ENCODE results near the gene QSOX2. TPM values are rescaled to one million over a fixed set of nuclear protein-coding genes. Genes with fewer than 3 reads are reported as not detected.

QSOX2 gene
- total and polyA plus RNA-seq, 2 experiments from 2014 or later: 9.2 to 29.2 TPM

DNA sequence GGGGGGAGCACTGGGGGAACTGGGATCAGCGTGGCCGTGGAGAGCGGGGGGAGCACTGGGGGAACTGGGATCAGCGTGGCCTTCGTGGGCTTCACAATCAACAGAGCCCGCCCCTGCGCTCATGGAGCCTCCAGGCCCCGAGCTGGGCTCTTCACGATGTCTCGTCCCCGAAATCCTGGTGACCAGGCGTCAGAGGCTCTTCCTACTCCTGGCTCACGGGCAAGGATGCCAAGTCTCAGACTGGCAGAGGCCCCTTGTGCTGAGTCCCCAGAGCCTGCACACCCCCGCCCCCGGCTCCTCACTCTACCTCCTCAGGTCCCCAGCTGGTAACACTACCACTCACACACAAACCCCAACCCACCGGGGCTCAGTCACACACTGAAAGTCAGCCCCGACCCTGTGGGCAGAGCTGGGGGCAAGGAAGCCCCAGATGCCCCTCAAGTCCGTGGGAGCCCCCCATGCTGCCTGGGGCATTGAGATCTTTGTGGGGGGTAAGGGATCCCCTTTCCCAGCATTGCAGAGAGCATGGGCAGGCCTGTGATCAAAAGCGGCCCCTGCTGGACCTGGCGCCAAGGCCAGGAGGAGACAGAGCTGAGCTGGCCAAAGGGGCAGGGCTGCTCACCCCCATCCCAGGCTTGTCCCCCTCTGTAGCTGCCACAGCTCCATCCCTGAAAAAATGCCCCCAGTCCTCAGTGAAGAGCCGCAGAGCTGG lies 67.4 kb downstream of the QSOX2 start:
- H3F3A ChIP-seq (replicated peaks; ENCODE audit: low read depth): no peaks in the 10 kb centered on the region
- no peak overlapping the region for H3K27ac ChIP-seq (ENCODE audit: low read depth)
- no peaks in the 10 kb centered on the region for H3K79me2 ChIP-seq (replicated peaks; ENCODE audit: insufficient read depth)
- no peak overlapping the region for H3K4me3 ChIP-seq
- H4K20me1 ChIP-seq (replicated peaks; ENCODE audit: insufficient read depth): no peaks in the 10 kb centered on the region
- H2AFZ ChIP-seq: 0 out of 2 replicates have a peak overlapping the region, but pooled peaks have one; percentile 5
- Mint-ChIP-seq H3K36me3 (ENCODE audit: low read depth) (no peaks in the 10 kb centered on the region; the same call in 2 of the 3 replicates), H3K4me1 (peaks cover 6% of the 10 kb centered on the region), H3K27ac (no peak overlapping the region), H3K4me3 (no peak overlapping the region), H3K27me3 (ENCODE audit: insufficient read depth, low read depth, poor library complexity) (peaks cover 10% of the 10 kb centered on the region), H3K9me3 (no peaks in the 10 kb centered on the region)
- H3K4me2 ChIP-seq: no peak overlapping the region
- ATAC-seq: peak; percentile 7; the same call in 1 of the 3 replicates
- no peak for DNase-seq (ENCODE audit: low spot score)
- TF ChIP-seq, protein P1, sequence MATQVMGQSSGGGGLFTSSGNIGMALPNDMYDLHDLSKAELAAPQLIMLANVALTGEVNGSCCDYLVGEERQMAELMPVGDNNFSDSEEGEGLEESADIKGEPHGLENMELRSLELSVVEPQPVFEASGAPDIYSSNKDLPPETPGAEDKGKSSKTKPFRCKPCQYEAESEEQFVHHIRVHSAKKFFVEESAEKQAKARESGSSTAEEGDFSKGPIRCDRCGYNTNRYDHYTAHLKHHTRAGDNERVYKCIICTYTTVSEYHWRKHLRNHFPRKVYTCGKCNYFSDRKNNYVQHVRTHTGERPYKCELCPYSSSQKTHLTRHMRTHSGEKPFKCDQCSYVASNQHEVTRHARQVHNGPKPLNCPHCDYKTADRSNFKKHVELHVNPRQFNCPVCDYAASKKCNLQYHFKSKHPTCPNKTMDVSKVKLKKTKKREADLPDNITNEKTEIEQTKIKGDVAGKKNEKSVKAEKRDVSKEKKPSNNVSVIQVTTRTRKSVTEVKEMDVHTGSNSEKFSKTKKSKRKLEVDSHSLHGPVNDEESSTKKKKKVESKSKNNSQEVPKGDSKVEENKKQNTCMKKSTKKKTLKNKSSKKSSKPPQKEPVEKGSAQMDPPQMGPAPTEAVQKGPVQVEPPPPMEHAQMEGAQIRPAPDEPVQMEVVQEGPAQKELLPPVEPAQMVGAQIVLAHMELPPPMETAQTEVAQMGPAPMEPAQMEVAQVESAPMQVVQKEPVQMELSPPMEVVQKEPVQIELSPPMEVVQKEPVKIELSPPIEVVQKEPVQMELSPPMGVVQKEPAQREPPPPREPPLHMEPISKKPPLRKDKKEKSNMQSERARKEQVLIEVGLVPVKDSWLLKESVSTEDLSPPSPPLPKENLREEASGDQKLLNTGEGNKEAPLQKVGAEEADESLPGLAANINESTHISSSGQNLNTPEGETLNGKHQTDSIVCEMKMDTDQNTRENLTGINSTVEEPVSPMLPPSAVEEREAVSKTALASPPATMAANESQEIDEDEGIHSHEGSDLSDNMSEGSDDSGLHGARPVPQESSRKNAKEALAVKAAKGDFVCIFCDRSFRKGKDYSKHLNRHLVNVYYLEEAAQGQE (IDR thresholded peaks at IDR 0.05; ENCODE audit: unreplicated experiment): no peak
- TF ChIP-seq CREB1 (CRISPR knock-in tag; IDR thresholded peaks at IDR 0.05; ENCODE audit: low read depth) (no peak), ZNF462 (CRISPR knock-in tag; IDR thresholded peaks at IDR 0.05) (no peak), STAT1 (IDR thresholded peaks at IDR 0.05; ENCODE audit: unreplicated experiment) (no peak), EZH2 (IDR thresholded peaks at IDR 0.05; ENCODE audit: low read depth, unreplicated experiment) (no peak), ZNF114 (CRISPR knock-in tag; IDR thresholded peaks at IDR 0.05) (no peak), EZH2phosphoT487 (IDR thresholded peaks at IDR 0.05; ENCODE audit: unreplicated experiment) (no peak), POLR2AphosphoS5 (IDR thresholded peaks at IDR 0.05; ENCODE audit: low read depth) (no peak)
- TF ChIP-seq, protein P2, sequence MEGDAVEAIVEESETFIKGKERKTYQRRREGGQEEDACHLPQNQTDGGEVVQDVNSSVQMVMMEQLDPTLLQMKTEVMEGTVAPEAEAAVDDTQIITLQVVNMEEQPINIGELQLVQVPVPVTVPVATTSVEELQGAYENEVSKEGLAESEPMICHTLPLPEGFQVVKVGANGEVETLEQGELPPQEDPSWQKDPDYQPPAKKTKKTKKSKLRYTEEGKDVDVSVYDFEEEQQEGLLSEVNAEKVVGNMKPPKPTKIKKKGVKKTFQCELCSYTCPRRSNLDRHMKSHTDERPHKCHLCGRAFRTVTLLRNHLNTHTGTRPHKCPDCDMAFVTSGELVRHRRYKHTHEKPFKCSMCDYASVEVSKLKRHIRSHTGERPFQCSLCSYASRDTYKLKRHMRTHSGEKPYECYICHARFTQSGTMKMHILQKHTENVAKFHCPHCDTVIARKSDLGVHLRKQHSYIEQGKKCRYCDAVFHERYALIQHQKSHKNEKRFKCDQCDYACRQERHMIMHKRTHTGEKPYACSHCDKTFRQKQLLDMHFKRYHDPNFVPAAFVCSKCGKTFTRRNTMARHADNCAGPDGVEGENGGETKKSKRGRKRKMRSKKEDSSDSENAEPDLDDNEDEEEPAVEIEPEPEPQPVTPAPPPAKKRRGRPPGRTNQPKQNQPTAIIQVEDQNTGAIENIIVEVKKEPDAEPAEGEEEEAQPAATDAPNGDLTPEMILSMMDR (conservative IDR thresholded peaks at IDR 0.05; ENCODE audit: low read depth in 2 of 2): no peak
- no peaks in the 10 kb centered on the region for H3K27me3 ChIP-seq (ENCODE audit: insufficient read depth)
- no peaks in the 10 kb centered on the region for H3K4me1 ChIP-seq (ENCODE audit: insufficient read depth)
- H3K36me3 ChIP-seq (ENCODE audit: insufficient read depth): no peaks in the 10 kb centered on the region
- no peaks in the 10 kb centered on the region for H3K9me2 ChIP-seq (ENCODE audit: insufficient read depth)
